ENCODE measurements around the gene SUSD6. TPM values are rescaled to one million over a fixed set of nuclear protein-coding genes. Genes with fewer than 3 reads are reported as not detected.

Gene SUSD6
- polyA plus RNA-seq, 1 of the 3 experiments (the other 2 are of a cell fraction) = 8.5 TPM

- TF ChIP-seq TAF1 (IDR thresholded peaks at IDR 0.05; ENCODE audit: borderline replicate concordance, low read depth, low read length) (no peak), EP300 (IDR thresholded peaks at IDR 0.05; ENCODE audit: borderline replicate concordance in 1 of 2, low read depth in 1 of 2, low read length in 1 of 2) (no peak), YY1 (IDR thresholded peaks at IDR 0.05; ENCODE audit: low read depth) (no peak), CHD2 (IDR thresholded peaks at IDR 0.05; ENCODE audit: low read length, partially characterized antibody) (no peak), TCF12 (IDR thresholded peaks at IDR 0.05) (no peak), JUND (IDR thresholded peaks at IDR 0.05) (no peak), POLR2AphosphoS5 (IDR thresholded peaks at IDR 0.05; ENCODE audit: low read depth, low read length) (no peak)
Measured at GRCh38 chr14:69704319-69704718, 92.9 kb downstream of the SUSD6 start (continued).

GRCh38 chr14:69705706-69706105, 94.3 kb downstream of the SUSD6 start:
- POLR2A ChIA-PET = no interaction called here
- Histone ChIP-seq H3K27me3 (ENCODE audit: insufficient read depth) (no peaks in the 10 kb centered on the region), H3K9ac (no peak overlapping the region), H3K9me2 (no peaks in the 10 kb centered on the region), H3K36me3 (replicated peaks in 1 of 2; ENCODE audit: control insufficient read depth in 1 of 2, insufficient read depth in 2 of 2, low read length in 1 of 2) (peaks cover 13 to 18% of the 10 kb centered on the region in 2 experiments), H3K4me2 (no peak overlapping the region), H3K9me3 (no peaks in the 10 kb centered on the region), H3K79me2 (ENCODE audit: insufficient read depth) (no peaks in the 10 kb centered on the region), H4K20me1 (ENCODE audit: insufficient read depth) (no peaks in the 10 kb centered on the region), H3F3A (replicated peaks; ENCODE audit: insufficient read depth) (no peaks in the 10 kb centered on the region), H3K27ac (ENCODE audit: low read depth in 2 of 2, low read length in 1 of 2) (no peak overlapping the region), H3K4me1 (ENCODE audit: control insufficient read depth in 1 of 2, insufficient read depth in 2 of 2, low read depth in 1 of 2, low read length in 1 of 2) (peaks cover 0 to 23% of the 10 kb centered on the region in 2 experiments; a peak in 1 of 4 replicates), H2AFZ (ENCODE audit: low read depth) (no peak overlapping the region), H3K4me3 (ENCODE audit: low read depth in 2 of 2, low read length in 1 of 2) (no peak overlapping the region)
- CTCF ChIA-PET = interaction anchor here (1.2 to 2.5 kb wide), 6 partner anchors 9 to 121 kb away, joined by 3 to 11 read pairs (median 6); no protein-coding TSS in a partner anchor
- no peak for DNase-seq
- TF ChIP-seq ZBTB33 (IDR thresholded peaks at IDR 0.05; ENCODE audit: borderline replicate concordance, low read depth) (no peak), NFIC (IDR thresholded peaks at IDR 0.05; ENCODE audit: borderline replicate concordance) (no peak), IRF3 (IDR thresholded peaks at IDR 0.05; ENCODE audit: low read depth, low read length) (no peak), GABPA (IDR thresholded peaks at IDR 0.05; ENCODE audit: low read depth) (no peak), CHD2 (IDR thresholded peaks at IDR 0.05; ENCODE audit: low read length, partially characterized antibody) (no peak), FOXM1 (IDR thresholded peaks at IDR 0.05; ENCODE audit: low read depth) (no peak), TEAD4 (IDR thresholded peaks at IDR 0.05; ENCODE audit: borderline replicate concordance, insufficient read depth) (no peak), POLR2AphosphoS5 (IDR thresholded peaks at IDR 0.05; ENCODE audit: low read depth, low read length) (no peak), YY1 (IDR thresholded peaks at IDR 0.05; ENCODE audit: low read depth) (no peak), RXRA (IDR thresholded peaks at IDR 0.05; ENCODE audit: borderline replicate concordance, low read depth) (no peak), USF1 (IDR thresholded peaks at IDR 0.05; ENCODE audit: borderline replicate concordance, low read depth) (no peak), USF2 (IDR thresholded peaks at IDR 0.05; ENCODE audit: borderline replicate concordance, low read depth, low read length) (no peak)
- 97% methylated on average over 2 of the region's 2 CpGs for WGBS (ENCODE audit: low lambda C conversion rate)
